ENCODE data around the gene FHL5.

- TF ChIP-seq CTCF (IDR thresholded peaks at IDR 0.05) (no peak), ZFX (IDR thresholded peaks at IDR 0.05; ENCODE audit: borderline replicate concordance) (no peak)
Observed at GRCh38 chr6:96631248-96631647, 68.3 kb downstream of the FHL5 start.
